ENCODE data around the gene DGKI. TPM values are rescaled to one million over a fixed set of nuclear protein-coding genes. Genes with fewer than 3 reads are reported as not detected.

DGKI gene
- total and polyA plus RNA-seq, 2 experiments from 2014 or later: 0.16 to 1.0 TPM

GRCh38 chr7:137547485-137547884 is 299.3 kb downstream of the DGKI start:
- no peaks in the 10 kb centered on the region; the same call in 2 of the 3 replicates for H3K4me1 Mint-ChIP-seq
- Histone ChIP-seq H3K27ac (ENCODE audit: low read depth) (no peak overlapping the region), H4K20me1 (replicated peaks; ENCODE audit: insufficient read depth) (no peaks in the 10 kb centered on the region), H2AFZ (no peak overlapping the region), H3K36me3 (ENCODE audit: insufficient read depth) (no peaks in the 10 kb centered on the region), H3F3A (replicated peaks; ENCODE audit: low read depth) (no peaks in the 10 kb centered on the region), H3K79me2 (replicated peaks; ENCODE audit: insufficient read depth) (no peaks in the 10 kb centered on the region), H3K9me2 (ENCODE audit: insufficient read depth) (no peaks in the 10 kb centered on the region), H3K4me3 (no peak overlapping the region), H3K4me1 (ENCODE audit: insufficient read depth) (no peaks in the 10 kb centered on the region), H3K27me3 (ENCODE audit: insufficient read depth) (no peaks in the 10 kb centered on the region), H3K4me2 (no peak overlapping the region)
- no peaks in the 10 kb centered on the region for H3K36me3 Mint-ChIP-seq (ENCODE audit: low read depth)
- TF ChIP-seq CTCF (conservative IDR thresholded peaks at IDR 0.05; ENCODE audit: low read depth in 2 of 2) (no peak), STAT1 (IDR thresholded peaks at IDR 0.05; ENCODE audit: unreplicated experiment) (no peak), ZNF331 (CRISPR knock-in tag; IDR thresholded peaks at IDR 0.05; ENCODE audit: low read depth) (no peak), ZNF462 (CRISPR knock-in tag; IDR thresholded peaks at IDR 0.05) (no peak)
- H3K9me3 Mint-ChIP-seq: no peaks in the 10 kb centered on the region
- H3K27ac Mint-ChIP-seq: no peak overlapping the region
- H3K4me3 Mint-ChIP-seq: no peak overlapping the region
- no peaks in the 10 kb centered on the region for H3K27me3 Mint-ChIP-seq (ENCODE audit: insufficient read depth, low read depth, poor library complexity)
- no peak for ATAC-seq
- no peak for DNase-seq (ENCODE audit: low spot score)

- no peaks in the 10 kb centered on the region for H3K27me3 Mint-ChIP-seq (ENCODE audit: insufficient read depth, low read depth, poor library complexity)
- H3K27ac Mint-ChIP-seq: no peak overlapping the region
- H3K9me2 ChIP-seq (ENCODE audit: insufficient read depth): no peaks in the 10 kb centered on the region
- H3K4me3 Mint-ChIP-seq: no peak overlapping the region
- no peaks in the 10 kb centered on the region for H3K4me1 ChIP-seq (ENCODE audit: insufficient read depth)
- H3K9me3 Mint-ChIP-seq: no peaks in the 10 kb centered on the region
- no peaks in the 10 kb centered on the region for H3K79me2 ChIP-seq (replicated peaks; ENCODE audit: insufficient read depth)
- H3K36me3 ChIP-seq (ENCODE audit: insufficient read depth): no peaks in the 10 kb centered on the region
- H3K4me2 ChIP-seq: no peak overlapping the region
- no peak overlapping the region for H3K27ac ChIP-seq (ENCODE audit: low read depth)
- no peak for TF ChIP-seq ZNF462 (CRISPR knock-in tag; IDR thresholded peaks at IDR 0.05)
- no peaks in the 10 kb centered on the region for H3K36me3 Mint-ChIP-seq (ENCODE audit: low read depth)
- H3F3A ChIP-seq (replicated peaks; ENCODE audit: low read depth): no peaks in the 10 kb centered on the region
- H2AFZ ChIP-seq: no peak overlapping the region
- H3K4me1 Mint-ChIP-seq: no peaks in the 10 kb centered on the region; the same call in 2 of the 3 replicates
- H4K20me1 ChIP-seq (replicated peaks; ENCODE audit: insufficient read depth): no peaks in the 10 kb centered on the region
- DNase-seq (ENCODE audit: low spot score): no peak
- H3K4me3 ChIP-seq: no peak overlapping the region
- no peaks in the 10 kb centered on the region for H3K27me3 ChIP-seq (ENCODE audit: insufficient read depth)
- ATAC-seq: no peak
Observed at GRCh38 chr7:137546671-137547070, 300.1 kb downstream of the DGKI start.

All from GM23338 (cell line).